CD8-positive, alpha-beta memory T cell (primary cell): ENCODE data around the gene INPP5A. TPM values are rescaled to one million over a fixed set of nuclear protein-coding genes. Genes with fewer than 3 reads are reported as not detected.

Experiments used
- CTCF ChIA-PET: fragments of 350-600 bp; sonication (Branson Sonifier 250); formaldehyde crosslinking; loops from one replicate; lab custom pipeline; 2021; ENCODE audit warnings: antibody characterized with exemption; lab: Charles Lee
- POLR2A ChIA-PET: fragments of 350-600 bp; sonication (Branson Sonifier 250); formaldehyde crosslinking; loops from one replicate; lab custom pipeline; 2021; ENCODE audit warnings: antibody characterized with exemption; lab: Charles Lee
- DNase-seq, 5 donors: peaks; one replicate each; pipeline versions ENCODE4 v3.0.0 to v3.0.0-alpha.2; 2020 to 2022; ENCODE audit warnings: mixed read lengths in 1 of 5
- H3K27ac ChIP-seq: one replicate; pipeline ENCODE4 v1.7.0; 2013; ENCODE audit warnings: low read depth, mild to moderate bottlenecking, low read length, moderate library complexity
- H3K27me3 ChIP-seq: 2 replicates; pipeline ENCODE4 v1.7.0; 2013; ENCODE audit warnings: low read length, mild to moderate bottlenecking; ENCODE audit not compliant: insufficient read depth, poor library complexity, severe bottlenecking
- H3K36me3 ChIP-seq: 2 replicates; pipeline ENCODE4 v1.7.0; 2013; ENCODE audit warnings: mild to moderate bottlenecking, low read length, moderate library complexity; ENCODE audit not compliant: insufficient read depth
- H3K4me1 ChIP-seq: 2 replicates; pipeline ENCODE4 v1.7.0; 2013; ENCODE audit warnings: mild to moderate bottlenecking, low read length, moderate library complexity; ENCODE audit not compliant: insufficient read depth
- H3K4me3 ChIP-seq: 2 replicates; pipeline ENCODE4 v1.7.0; 2013; ENCODE audit warnings: mild to moderate bottlenecking, low read length
- H3K9me3 ChIP-seq: 2 replicates; pipeline ENCODE4 v1.7.0; 2013; ENCODE audit warnings: mild to moderate bottlenecking, low read length
- H3K27ac Mint-ChIP-seq, 8 donors: one replicate each; pipeline ENCODE4 v1.8.0; 2020 to 2021; ENCODE audit warnings: mixed read lengths in 8 of 8, mild to moderate bottlenecking in 6 of 8, inconsistent platforms in 3 of 8, moderate library complexity in 3 of 8
- H3K27me3 Mint-ChIP-seq, 2 donors: one replicate each; pipeline ENCODE4 v1.8.0; 2020 to 2021; ENCODE audit warnings: mixed read lengths in 2 of 2, mild to moderate bottlenecking in 1 of 2, moderate library complexity in 1 of 2
- H3K36me3 Mint-ChIP-seq, 3 donors: one replicate each; pipeline ENCODE4 v1.8.0; 2020 to 2021; ENCODE audit warnings: mixed read lengths in 3 of 3, inconsistent platforms in 1 of 3, mild to moderate bottlenecking in 1 of 3
- H3K4me1 Mint-ChIP-seq, 3 donors: one replicate each; pipeline ENCODE4 v1.8.0; 2020 to 2021; ENCODE audit warnings: mixed read lengths in 3 of 3, inconsistent platforms in 1 of 3, mild to moderate bottlenecking in 1 of 3
- H3K4me3 Mint-ChIP-seq, 7 donors: one replicate each; pipeline ENCODE4 v1.8.0; 2020 to 2021; ENCODE audit warnings: mixed read lengths in 7 of 7, mild to moderate bottlenecking in 6 of 7, moderate library complexity in 4 of 7, inconsistent platforms in 2 of 7
- H3K9me3 Mint-ChIP-seq, 5 donors: one replicate each; pipeline ENCODE4 v1.8.0; 2020 to 2022; ENCODE audit warnings: mixed read lengths in 5 of 5, mild to moderate bottlenecking in 3 of 5, moderate library complexity in 2 of 5, inconsistent platforms in 1 of 5
- polyA plus RNA-seq: library from polyadenylated mRNA; unstranded; fragments of 300-500 nt; fragmentation: Illumina TruSeq; gene quantifications from one replicate; pipeline ENCODE4 v1.2.3, GENCODE V29; 2021
- total RNA-seq, 2 experiments: library from RNA; stranded (reverse); gene quantifications; one replicate each; pipeline ENCODE4 v1.2.3, GENCODE V29; 2021

Gene INPP5A
- total and polyA plus RNA-seq, 3 experiments from 2014 or later, result 1.1 to 6.1 (median 4.8) TPM

DNA sequence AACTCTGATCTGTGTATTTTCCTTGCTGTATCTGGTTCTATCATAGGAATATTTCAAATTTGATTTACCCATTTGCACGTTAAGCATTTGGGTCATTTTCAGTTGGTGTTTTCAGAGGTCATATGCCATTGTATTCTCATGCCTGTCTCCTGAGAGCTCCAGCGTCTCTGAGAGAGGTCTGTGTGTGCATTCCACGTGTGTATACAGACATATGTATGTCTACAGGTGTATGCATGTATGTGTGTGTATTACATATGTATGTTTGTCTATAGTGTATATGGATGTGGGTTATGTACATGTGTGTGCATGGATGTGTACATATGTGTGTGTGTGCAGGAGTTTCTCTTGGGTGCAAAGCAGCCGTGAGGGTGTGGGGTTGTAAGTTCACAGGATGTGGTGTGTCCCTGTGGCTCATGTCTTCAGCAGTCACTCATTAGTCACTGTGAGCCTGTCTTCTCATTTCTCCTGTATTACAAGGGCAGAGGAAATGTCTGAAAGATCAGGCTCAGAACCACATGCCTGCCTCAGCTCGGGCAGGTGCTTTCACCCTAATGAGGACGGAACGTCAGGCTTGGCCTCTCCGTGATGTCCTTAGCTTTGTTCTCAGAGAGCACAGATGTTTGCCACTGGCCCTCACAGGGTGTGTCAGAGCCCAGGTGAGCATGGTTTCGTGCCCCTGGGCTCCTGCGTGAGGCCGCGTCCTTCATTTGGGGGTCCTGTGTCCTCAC is 146.7 kb downstream of the INPP5A start:
- CTCF ChIA-PET, result interaction anchor here (2.4 kb wide), 1 partner anchor 9 kb away, joined by 6 read pairs; no protein-coding TSS in a partner anchor
- no peaks in the 10 kb centered on the region for H3K27me3 Mint-ChIP-seq
- H3K27ac Mint-ChIP-seq, result peak overlapping the region in 6 of 8 donors; percentile 10 to 76 (median 62)
- H3K4me1 Mint-ChIP-seq, result peaks cover 15 to 27% (median 22%) of the 10 kb centered on the region in 3 donors
- Histone ChIP-seq H3K4me1 (peaks cover 17% of the 10 kb centered on the region), H3K27ac (no peak overlapping the region), H3K27me3 (no peaks in the 10 kb centered on the region), H3K4me3 (peak overlapping the region; percentile 46), H3K36me3 (no peaks in the 10 kb centered on the region), H3K9me3 (no peaks in the 10 kb centered on the region)
- no peaks in the 10 kb centered on the region for H3K9me3 Mint-ChIP-seq
- peak in 3 of 5 donors; percentile 18 to 60 (median 19) for DNase-seq
- H3K4me3 Mint-ChIP-seq, result peak overlapping the region in 1 of 7 donors; percentile 33
- POLR2A ChIA-PET, result no interaction called here
- peaks cover 0 to 7% (median 4%) of the 10 kb centered on the region in 3 donors for H3K36me3 Mint-ChIP-seq

DNA sequence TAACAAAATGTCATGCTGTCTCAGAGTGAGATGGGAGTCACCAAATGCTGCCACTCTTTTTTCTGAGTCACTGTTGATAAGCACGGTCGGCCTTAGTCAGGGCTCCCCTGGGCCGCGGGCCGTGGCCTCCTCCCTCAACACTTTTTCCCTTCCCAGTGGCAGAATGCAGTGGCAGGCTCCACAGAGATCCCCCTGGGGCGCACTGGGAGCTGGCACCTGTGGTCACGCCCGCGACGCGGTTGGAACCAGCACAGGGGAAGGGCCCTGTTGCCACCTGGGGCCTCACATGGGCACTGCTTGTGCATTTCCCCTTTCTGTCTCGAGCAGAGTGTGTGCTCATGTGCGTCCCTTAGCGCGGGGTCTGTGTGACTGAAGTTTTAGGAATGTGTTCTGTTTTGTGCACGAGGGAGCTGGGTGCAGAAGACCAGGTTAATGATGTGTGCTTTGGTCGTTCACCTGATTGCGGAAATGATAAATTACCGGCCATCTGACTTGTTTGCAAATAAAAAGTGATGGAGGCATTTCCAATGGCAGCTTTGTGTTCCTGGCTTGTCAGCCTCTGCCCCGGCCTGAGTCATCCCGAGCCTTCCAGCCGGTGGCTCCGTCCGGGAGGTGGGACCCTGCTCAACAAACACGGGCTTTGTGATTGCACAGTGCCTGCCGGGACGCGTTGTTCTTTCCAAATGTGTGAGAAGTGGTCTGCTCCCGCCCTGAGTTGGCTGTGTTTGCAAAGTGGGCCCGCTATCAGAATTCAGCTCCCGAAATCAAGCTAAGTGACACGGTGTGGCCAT is 147.7 kb downstream of the INPP5A start:
- H3K27ac ChIP-seq, result no peak overlapping the region

DNA sequence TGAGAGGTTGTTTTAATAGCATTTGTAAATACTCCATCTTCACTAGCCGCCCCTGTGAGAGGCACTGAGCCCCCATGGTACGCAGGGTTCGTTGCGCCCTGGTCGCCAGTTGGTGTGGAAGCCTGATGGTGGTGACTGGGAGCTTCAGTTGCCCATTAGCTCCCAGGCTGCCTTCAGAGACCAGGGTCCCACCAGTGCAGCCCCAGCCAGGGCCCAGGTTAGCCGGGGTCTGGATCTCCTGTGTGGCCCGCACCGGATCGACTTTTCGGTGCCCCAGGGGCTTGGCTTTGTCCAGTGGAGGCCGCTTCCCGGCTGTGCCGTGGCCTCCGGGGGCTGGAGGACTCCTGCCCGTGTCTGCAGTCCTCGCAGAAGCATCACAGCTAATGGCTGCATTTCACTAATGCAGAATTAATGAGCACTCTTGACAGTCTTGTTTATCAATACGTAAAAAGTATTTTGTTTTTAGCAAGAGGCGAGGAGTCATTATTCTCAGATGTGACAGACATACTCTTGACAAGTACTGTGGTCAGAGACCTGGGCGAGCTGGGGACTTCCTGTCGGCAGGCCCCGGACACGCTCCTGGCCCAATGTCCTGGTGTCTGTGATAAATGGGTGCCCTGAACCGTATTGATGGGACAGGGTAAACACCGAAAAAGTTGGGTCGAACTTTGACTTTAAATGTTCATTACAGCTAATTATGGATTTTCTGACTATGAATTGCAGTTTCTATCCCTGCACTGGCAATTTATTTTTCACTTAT is 148.5 kb downstream of the INPP5A start:
- Histone ChIP-seq H3K27me3 (no peaks in the 10 kb centered on the region), H3K36me3 (no peaks in the 10 kb centered on the region), H3K4me3 (no peak overlapping the region), H3K9me3 (no peaks in the 10 kb centered on the region), H3K27ac (no peak overlapping the region), H3K4me1 (peaks cover 17% of the 10 kb centered on the region)
- H3K27me3 Mint-ChIP-seq, result no peaks in the 10 kb centered on the region
- CTCF ChIA-PET, result interaction anchor here (2.4 kb wide), 1 partner anchor 8 kb away, joined by 6 read pairs; no protein-coding TSS in a partner anchor
- H3K9me3 Mint-ChIP-seq, result no peaks in the 10 kb centered on the region
- POLR2A ChIA-PET, result no interaction called here
- H3K36me3 Mint-ChIP-seq, result peaks cover 7 to 8% (median 7%) of the 10 kb centered on the region in 3 donors
- no peak overlapping the region for H3K27ac Mint-ChIP-seq
- no peak overlapping the region for H3K4me3 Mint-ChIP-seq
- DNase-seq, result peak in 1 of 5 donors; percentile 26
- peaks cover 15 to 27% (median 17%) of the 10 kb centered on the region in 3 donors for H3K4me1 Mint-ChIP-seq

More for the DNA sequence above, 147.7 kb downstream of the INPP5A start:
- H3K36me3 Mint-ChIP-seq, result peaks cover under 1 to 7% (median 4%) of the 10 kb centered on the region in 3 donors
- H3K27me3 Mint-ChIP-seq, result no peaks in the 10 kb centered on the region
- ChIA-PET POLR2A (no interaction called here), CTCF (interaction anchor here (2.4 kb wide), 1 partner anchor 8 kb away, joined by 6 read pairs; no protein-coding TSS in a partner anchor)
- no peaks in the 10 kb centered on the region for H3K9me3 ChIP-seq
- H3K4me1 Mint-ChIP-seq, result peaks cover 15 to 27% (median 17%) of the 10 kb centered on the region in 3 donors
- no peak overlapping the region for H3K4me3 ChIP-seq
- no peaks in the 10 kb centered on the region for H3K27me3 ChIP-seq
- H3K27ac Mint-ChIP-seq, result peak overlapping the region in 1 of 8 donors; percentile 54
- peak in 1 of 5 donors; percentile 40 for DNase-seq
- no peaks in the 10 kb centered on the region for H3K9me3 Mint-ChIP-seq
- H3K4me3 Mint-ChIP-seq, result no peak overlapping the region
- H3K36me3 ChIP-seq, result no peaks in the 10 kb centered on the region
- H3K4me1 ChIP-seq, result peaks cover 17% of the 10 kb centered on the region

DNA sequence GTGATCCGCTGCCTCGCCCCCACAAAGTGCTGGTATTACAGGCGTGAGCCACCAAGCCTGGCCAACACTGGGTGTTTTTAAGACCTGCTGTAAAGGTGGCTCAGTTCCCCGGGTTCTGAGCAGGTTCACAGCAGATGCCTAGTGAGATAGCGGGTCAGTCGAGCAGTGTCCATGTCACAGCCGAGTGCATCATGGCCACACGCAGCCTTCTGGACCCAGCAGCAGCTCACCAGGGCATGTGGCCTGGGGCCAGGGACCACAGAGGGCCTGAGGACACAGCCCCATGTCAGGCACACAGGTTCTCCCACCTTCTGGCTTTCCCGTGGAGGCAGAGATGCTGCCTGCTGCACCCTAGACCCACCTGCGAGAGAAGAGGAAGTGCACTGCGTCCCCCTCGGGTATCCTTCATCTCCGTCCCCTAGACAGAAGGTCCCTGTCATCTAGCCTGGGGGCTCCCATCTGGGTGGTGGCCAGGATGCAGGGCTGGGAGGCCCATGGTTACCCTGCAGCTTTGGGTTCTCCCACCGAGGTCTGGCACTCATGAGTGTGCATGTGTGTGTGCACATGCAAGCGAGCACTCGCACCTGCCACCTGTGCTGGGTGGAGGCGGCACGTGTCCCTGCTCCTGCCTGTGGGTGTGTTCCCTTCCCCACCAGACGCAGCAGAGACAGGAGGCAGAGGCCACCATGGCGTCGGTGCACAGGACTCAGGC is 149.8 kb downstream of the INPP5A start:
- Histone ChIP-seq H3K36me3 (no peaks in the 10 kb centered on the region), H3K27me3 (no peaks in the 10 kb centered on the region), H3K9me3 (no peaks in the 10 kb centered on the region), H3K4me3 (no peak overlapping the region), H3K4me1 (peaks cover 17% of the 10 kb centered on the region), H3K27ac (no peak overlapping the region)
- ChIA-PET POLR2A (no interaction called here), CTCF (no interaction called here)
- Mint-ChIP-seq H3K27ac (no peak overlapping the region), H3K4me1 (peaks cover 10 to 19% (median 14%) of the 10 kb centered on the region in 3 donors), H3K4me3 (no peak overlapping the region), H3K36me3 (peaks cover 8 to 17% (median 16%) of the 10 kb centered on the region in 3 donors), H3K27me3 (no peaks in the 10 kb centered on the region), H3K9me3 (peaks cover 0 to 7% (median 0%) of the 10 kb centered on the region in 5 donors)
- DNase-seq, result peak in 1 of 5 donors; percentile 33

DNA sequence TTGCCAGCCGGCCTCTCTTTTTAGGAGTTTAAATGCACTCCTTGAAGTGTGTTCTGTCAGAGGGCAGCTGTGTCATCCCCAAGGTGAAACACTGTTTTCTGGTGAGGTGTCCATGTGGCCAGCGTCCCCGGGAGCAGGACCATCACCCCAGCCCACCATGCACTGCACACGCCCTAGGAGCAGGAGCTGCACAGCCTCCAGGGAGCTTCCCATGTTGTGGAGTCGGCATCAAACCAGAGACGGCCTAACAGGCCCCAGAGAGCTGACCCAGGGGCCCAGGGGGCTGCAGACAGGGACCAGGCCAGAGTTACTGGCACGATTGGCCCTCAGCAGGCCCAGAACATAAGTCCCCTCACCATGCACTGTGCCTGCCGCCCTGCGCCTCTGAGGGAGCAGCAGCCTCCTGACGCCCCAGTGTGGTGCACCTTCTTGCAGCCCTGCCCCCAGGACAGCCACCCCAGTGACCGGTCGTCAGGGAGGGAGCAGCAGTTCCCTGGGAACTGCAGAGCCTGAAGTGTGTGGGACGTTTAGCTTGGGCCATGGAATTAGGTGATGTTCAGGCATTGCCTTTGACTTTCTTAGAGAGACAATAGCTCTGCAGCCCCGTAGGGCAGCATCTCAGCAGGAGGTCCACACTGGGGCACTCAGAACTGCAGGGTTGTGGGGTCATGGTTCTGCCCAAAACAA is 150.4 kb downstream of the INPP5A start:
- no peak overlapping the region for H3K4me3 ChIP-seq
- Mint-ChIP-seq H3K27me3 (no peaks in the 10 kb centered on the region), H3K9me3 (peaks cover 0 to 10% (median 4%) of the 10 kb centered on the region in 5 donors), H3K4me1 (peaks cover 10 to 19% (median 14%) of the 10 kb centered on the region in 3 donors), H3K4me3 (no peak overlapping the region), H3K36me3 (peaks cover 8 to 23% (median 18%) of the 10 kb centered on the region in 3 donors), H3K27ac (no peak overlapping the region)
- peak in 1 of 5 donors; percentile 38 for DNase-seq
- H3K27ac ChIP-seq, result no peak overlapping the region
- H3K36me3 ChIP-seq, result no peaks in the 10 kb centered on the region
- no peaks in the 10 kb centered on the region for H3K9me3 ChIP-seq
- CTCF ChIA-PET, result no interaction called here
- peaks cover 17% of the 10 kb centered on the region for H3K4me1 ChIP-seq
- no peaks in the 10 kb centered on the region for H3K27me3 ChIP-seq
- POLR2A ChIA-PET, result no interaction called here

DNA sequence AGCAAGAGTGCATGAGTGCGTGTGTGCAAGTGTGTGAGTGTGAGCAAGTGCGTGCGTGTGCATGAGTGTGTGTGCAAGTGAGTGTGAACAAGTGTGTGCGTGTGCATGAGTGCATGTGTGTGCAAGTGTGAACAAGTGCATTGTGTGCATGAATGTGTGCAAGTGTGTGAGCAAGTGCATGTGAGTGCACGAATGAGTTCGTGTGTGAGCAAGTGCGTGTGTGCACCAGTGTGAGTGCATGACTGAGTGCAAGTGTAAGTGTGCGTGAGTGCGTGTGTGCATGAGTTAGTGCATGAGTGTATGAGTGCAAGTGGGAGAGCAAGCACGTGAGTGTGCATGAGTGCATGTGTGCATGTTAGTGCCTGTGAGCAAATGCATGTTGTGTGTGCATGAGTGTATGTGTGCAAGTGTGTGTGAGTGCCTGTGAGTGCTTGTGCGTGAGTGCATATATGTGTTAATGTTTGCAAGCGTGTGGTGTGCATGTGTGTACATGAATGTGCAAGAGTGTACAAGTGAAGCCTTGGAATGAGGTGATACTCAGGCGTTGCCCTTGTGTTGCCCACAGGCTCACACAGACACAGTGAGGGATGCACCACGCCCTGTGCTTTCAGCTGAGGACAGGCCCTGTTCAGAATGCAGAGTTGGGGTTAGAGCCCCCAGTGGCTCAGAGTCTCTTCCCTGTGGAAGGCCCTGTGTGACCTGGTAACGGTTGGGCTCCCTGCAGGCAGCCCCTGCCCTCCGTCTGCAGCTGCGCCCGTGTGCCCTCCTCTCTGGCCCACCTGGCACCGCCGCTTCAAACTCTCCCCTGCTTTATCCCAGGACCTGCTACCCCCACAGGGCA is 151.2 kb downstream of the INPP5A start:
- Mint-ChIP-seq H3K4me3 (no peak overlapping the region), H3K27me3 (no peaks in the 10 kb centered on the region), H3K9me3 (peaks cover 0 to 15% (median 4%) of the 10 kb centered on the region in 5 donors), H3K36me3 (peaks cover 8 to 29% (median 18%) of the 10 kb centered on the region in 3 donors), H3K4me1 (peaks cover 10 to 14% (median 12%) of the 10 kb centered on the region in 3 donors), H3K27ac (peak overlapping the region in 1 of 8 donors; percentile 92)
- Histone ChIP-seq H3K27me3 (no peaks in the 10 kb centered on the region), H3K27ac (no peak overlapping the region), H3K4me3 (no peak overlapping the region), H3K36me3 (no peaks in the 10 kb centered on the region), H3K4me1 (peaks cover 17% of the 10 kb centered on the region), H3K9me3 (no peaks in the 10 kb centered on the region)
- peak in 1 of 5 donors; percentile 32 for DNase-seq
- POLR2A ChIA-PET, result no interaction called here
- CTCF ChIA-PET, result no interaction called here
